Activated CD8-positive, alpha-beta memory T cell treated with anti-CD3 and anti-CD28 coated beads, Interleukin-2, amount 50 U/mL, for 4 hours (primary cell): ENCODE results near the gene TMEM267.
"Not testable (repeated sequence)": the region's sequence is repeated elsewhere in the genome, so short reads cannot be mapped to it uniquely, and the experiment has no call there.

Source experiments
- DNase-seq: peaks from one replicate; pipeline ENCODE4 v3.0.0-alpha.2; 2020

The TMEM267 gene, protein sequence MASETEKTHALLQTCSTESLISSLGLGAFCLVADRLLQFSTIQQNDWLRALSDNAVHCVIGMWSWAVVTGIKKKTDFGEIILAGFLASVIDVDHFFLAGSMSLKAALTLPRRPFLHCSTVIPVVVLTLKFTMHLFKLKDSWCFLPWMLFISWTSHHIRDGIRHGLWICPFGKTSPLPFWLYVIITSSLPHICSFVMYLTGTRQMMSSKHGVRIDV

DNA sequence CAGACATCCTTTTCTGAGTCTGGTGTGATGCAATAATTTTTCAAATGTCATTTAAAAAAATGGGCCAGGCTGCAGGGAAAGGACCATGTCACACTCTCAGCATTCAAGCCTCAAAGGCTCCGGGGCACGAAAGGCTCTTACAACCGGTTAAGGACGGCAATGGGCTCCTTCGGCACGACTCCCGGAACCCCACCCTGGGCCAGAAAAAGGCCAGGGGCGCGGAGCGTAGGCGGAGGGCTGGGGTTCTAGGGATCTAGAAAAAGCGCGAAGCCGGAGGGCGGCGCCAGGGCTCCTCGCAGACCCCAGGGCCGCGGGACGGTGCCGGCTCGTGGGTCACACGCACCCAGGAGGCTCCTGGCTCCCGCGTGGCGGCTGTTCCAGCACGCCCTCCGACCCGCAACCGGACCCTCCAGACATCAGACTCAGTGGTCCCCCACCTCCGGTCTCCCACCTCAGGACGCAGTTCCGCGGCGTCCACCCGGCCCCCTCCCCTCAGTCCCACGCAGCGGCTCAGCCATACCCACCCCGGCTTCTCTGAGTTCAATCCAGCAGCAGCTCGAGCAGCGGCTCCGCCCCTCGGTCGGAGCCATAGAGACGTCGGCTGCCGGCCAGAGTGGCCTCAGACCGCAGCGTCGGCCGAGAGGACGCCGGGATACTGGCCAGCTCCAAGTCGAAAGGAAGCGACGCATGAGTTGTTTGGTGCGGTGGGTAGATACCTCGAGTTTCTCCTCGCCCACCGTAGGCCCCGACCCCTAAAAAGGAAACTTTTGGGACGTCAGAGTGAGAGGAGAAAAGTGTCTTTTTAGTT, at the start of gene TMEM267:
Gene TMEM267, minus strand, starts transcription at position 568 of the 808 bp plus-strand sequence. CDS start 29,896 bp downstream, outside the sequence.
- DNase-seq, result peak; percentile 85

DNA sequence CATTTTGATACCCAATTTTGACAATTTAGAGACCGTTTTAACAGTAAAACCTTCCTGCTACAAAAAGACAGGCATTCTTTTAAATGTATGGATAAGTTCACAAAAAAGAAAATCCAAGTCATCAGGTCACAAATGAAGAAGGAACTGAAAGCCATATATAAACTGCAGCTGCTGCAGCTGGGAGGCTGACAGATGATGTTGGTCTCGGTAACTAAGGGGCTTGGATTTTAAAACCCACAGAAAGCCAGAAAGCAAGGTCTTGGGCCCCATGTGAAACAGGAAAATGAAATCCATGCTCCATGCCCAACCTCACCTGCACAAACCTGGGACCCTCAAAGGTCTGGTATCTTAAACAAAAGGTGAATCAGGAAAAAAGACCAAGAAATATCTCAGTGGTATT, 47.0 kb upstream of the TMEM267 start:
- no peak for DNase-seq

DNA sequence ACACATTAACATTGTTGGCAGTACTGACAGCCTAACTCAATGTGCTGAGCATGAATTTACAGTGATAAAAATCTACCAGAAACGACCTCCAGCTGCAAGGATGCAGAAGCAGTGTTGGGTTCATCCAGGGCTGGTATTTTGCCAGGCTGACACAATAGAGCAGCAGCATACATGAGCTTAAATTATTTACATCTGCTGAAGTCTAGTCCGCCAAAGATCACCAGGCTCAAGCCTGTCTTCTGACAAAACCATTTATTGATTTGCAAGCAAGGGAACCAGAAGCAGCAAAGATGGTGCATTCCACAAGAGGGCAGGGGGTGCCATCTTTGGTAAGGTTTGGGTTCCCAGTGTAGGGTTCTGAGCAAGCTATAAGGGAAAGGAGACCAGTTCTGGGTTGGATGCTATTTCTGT, 40.0 kb upstream of the TMEM267 start:
- no peak for DNase-seq

DNA sequence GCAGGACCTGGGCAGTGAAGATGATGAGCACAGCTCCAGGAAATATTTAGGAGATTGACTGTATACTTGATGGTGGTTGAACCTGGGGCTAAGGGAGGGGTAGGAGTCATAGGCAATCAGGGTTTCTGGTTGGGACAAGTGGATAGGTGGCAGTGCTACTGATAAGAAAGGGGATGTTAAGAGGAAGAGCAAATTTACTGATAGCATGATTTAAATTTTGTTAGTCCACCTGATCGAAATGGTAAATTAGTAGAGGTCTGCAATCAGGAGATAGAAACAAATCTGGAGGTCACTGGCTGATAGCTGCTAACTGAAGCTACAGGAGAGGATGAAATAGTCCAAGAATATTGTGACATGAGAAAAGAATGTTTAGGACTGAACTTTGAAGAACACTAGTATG, 37.0 kb upstream of the TMEM267 start:
- DNase-seq, result no peak

DNA sequence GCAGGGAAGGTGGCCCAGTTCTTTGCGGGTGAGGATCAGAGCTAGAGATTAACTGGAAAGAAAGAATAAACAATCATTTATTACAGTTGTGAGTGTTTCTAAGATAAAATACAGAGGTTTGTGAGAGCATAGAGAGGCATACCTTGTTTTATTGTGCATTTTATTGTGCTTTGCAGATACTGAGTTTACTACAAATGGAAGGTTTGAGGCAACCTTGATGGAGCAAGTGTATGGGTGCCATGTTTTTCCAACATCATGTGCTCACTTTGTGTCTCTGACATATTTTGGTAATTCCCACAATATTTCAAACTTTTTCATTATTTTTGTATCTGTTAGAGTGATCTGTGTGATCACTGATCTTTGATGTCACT, 32.0 kb upstream of the TMEM267 start:
- DNase-seq, result no peak

DNA sequence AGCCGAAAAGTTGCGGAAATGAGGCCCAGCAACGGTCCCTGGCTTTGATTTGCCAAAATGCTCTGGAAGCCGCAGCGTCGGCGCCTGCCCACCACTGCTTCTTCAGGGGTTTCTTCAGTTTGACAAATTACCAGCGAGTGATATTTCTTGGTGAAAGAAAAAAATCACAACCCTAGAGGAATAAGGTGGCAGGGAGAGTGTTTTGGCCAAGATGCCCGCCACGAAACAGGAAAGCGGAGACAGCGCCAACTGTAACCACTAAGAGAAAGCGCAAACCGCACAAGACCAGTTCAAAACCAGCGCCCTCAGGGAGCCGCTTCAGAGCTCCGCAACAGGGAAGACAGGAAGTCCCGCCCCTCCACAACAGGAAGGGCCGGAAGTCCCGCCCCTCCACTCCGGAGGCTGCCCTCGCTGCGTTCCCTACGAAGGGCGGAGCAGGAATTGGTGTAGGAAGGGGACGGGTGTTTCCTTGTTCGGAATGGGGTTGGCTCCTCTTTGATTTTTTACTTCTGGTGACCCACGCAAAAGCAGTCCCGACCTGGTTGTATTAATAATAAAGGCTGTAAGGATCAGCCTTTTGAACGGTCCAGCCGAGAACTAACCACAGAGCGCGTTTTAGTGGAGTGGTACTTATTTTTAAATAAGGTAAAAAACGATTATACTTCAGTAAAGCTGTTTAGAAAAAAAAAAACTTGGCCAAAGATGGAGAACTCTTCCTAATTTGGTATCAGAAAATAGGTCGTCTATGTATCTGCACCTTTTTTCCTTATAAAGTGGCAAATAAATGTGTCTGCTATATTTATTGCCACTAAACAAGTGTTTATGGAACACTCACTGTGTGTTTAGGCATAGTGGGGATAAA, 31.4 kb upstream of the TMEM267 start, which contains the start of gene C5orf34:
Gene C5orf34, minus strand, starts transcription at position 333 of the 862 bp plus-strand sequence. CDS start 5,809 bp downstream, outside the sequence.
- peak; percentile 94 for DNase-seq

DNA sequence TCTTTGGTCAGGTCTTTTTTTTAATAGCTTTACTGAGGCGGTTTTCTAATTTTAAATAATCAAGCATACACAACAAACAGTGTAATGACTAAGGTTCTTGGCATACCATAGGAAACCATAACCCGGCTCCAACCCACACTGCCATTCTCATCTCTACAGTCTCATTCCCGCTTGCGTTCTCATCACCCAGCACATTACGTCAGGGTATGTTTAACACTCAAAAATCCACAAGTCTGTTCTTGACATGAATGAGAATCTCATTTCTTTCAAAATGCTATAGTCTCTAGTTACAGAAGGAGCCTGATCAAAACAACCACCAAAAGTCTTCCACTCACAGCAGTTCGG, 30.8 kb upstream of the TMEM267 start:
- peak; percentile 21 for DNase-seq

DNA sequence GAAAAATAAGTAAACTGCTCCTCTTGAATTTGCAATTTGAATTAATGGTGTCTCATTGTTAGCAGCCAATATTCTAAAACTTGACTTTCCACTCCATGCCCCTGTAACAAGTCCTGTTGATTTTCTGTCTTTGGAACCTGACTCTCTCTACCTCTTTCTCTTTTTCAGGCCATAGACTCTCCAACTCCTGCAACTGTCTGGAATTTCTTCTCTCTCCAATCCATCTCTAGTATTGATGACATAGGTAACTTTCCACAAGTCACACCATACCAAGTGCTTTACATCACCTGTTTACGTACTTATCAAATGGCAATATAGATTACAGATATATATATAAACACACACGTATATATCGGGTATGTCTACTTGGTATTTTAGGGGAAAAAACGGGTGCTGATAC, 30.4 kb upstream of the TMEM267 start:
- DNase-seq, result no peak

DNA sequence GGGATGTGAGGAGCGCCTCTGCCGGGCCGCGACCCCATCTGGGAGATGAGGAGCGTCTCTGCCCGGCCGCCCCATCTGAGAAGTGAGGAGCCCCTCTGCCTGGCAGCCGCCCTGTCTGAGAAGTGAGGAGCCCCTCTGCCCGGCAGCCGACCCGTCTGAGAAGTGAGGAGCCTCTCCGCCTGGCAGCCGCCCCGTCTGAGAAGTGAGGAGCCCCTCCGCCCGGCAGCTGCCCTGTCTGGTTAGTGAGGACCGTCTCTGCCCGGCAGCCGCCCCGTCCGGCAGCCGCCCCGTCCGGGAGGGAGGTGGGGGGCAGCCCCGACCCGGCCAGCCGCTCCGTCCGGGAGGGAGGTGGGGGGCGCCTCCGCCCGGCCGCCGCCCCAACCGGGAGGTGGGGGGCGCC, 27.4 kb upstream of the TMEM267 start:
- DNase-seq, result not testable (repeated sequence)

DNA sequence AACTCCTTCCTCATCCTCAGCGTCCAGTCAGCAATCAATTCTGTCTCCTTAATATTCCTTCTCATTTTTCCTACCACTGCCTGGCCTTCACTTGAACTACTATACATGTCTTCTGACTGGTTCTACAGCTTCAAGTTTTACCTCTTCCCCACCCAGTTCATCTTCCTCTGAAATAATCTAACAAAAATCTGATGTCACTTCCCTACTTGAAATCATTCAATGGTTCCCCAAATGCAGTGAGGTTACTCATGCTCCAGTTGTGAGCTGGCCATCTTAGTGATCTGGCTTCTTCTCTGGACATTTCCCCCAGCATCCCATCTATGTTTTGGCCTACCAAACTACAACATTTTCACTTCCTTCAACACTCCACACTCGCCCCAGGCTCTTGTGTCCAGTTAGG, 14.9 kb upstream of the TMEM267 start:
- no peak for DNase-seq

DNA sequence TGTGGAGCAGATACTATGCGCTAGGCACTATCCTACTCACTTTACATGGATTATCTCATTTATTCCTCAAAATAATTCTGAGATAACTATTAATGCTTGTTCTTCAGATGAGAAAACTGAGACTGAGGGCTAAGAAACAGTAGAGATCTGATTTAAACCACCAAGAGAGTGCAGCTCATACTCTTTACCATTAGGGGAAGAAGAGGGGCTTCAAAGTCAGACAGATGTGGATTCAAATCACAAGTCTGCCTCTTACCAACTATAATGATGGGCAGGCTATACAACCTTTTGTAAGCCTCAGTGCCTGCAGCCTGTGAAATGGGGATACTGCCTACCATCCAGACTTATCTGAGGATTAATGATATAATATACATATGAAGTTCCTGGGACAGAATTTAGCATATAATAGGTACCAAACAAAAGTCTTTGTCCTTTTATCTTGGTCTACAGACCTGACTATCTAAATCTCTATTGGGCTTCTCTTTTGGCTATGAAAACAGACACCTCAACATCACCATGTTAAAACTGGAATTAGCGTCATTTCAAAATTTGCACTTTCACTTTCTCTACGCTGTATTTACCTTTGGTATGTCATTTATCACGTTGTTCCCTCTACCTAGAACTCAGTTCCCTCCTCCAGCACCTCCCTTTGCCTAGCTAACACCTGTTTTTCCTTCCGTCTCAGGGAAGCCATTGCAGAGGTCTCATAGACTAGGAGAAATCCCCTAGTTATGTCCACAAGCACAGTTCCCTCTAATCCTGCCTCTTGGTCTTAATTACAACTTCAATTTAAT, 13.8 kb upstream of the TMEM267 start:
- DNase-seq, result no peak

DNA sequence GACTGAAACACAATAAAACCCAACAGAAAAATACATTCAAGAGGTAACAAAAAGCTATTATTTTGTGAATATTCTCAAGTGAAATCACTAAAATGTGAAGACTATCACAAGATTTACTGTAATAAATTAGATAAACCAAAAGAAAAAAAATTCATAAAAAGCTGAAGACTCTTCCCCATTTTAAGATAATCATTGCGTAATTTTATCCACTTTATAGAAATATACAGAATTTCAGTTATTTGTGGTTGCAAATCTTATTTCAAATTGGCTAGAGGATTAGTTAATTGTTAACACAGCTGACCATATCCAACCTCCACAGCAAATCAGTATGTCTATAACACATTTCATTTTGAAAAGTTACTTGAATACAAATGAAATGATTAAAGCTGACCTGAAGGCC, 7.7 kb upstream of the TMEM267 start:
- no peak for DNase-seq

DNA sequence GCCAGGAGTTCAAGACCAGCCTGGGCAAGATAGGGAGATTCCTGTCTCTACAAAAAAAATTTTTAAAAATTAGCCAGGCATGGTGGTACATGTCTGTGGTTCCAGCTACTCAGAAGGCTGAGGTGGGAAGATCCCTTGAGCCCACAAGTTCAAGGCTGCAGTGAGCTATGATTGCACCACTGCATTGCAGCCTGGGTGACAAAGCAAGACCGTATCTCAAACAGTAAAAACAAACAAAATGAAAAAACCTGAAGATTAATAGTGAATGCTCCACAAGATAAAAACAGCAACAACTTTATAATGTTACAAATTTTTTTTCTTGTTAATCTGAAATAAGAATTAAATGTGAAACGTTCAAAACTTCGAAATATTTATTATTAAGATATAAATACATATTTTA, 2.7 kb upstream of the TMEM267 start:
- no peak for DNase-seq

DNA sequence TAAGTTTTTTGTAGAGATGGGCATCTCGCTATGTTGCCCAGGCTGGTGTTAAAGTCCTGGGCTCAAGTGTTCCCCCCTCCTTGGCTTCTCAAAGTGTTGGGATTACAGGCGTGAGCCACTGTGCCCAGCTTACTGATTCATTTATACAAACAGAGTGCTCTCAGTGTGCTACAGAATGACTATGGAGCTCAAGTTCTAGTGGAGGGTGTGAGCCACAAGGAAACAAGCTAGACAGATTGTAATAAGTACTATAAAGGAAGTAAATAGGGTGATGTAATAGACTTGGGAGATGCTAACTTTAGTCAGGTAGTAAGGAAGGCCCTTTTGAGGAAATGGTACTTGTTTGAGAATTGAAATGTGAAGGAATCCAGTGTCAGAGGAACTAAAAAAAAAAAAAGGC, 1.7 kb upstream of the TMEM267 start:
- no peak for DNase-seq

DNA sequence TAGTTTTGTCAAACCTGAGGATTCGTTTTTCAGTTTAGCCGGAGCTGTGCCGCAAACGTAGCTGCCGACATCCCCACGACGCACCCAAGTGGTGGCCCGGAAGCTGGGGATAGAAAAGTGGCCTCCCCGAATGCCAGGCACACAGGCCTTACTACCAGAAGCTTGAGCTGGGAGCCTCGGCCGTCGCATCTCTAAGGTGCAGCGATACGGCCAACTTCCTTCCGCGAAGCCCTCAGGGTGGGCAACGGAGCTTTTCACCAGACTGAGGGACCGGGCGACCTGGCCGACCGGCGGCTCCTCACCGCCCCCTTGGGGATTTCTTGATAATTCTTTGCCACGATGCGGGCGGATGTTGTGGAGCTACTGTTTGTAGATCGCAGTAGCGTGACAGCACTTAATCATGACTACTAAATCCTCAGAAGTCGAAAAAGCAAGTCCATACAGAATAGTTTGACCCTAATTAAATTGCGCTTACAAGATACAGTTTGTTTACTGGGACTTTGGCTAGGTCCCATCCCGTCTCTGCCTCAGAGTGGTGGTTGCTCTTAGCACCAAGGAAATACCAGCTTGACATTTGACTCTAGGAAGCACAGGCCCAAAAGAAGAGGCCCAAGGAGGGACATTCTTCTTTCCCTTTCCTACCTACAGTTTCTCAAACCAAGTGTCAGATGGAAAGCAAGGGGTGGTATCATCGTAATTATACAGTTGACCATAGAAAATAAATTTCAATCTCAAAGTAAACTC, 613 bp upstream of the TMEM267 start:
- DNase-seq, result peak; percentile 86

DNA sequence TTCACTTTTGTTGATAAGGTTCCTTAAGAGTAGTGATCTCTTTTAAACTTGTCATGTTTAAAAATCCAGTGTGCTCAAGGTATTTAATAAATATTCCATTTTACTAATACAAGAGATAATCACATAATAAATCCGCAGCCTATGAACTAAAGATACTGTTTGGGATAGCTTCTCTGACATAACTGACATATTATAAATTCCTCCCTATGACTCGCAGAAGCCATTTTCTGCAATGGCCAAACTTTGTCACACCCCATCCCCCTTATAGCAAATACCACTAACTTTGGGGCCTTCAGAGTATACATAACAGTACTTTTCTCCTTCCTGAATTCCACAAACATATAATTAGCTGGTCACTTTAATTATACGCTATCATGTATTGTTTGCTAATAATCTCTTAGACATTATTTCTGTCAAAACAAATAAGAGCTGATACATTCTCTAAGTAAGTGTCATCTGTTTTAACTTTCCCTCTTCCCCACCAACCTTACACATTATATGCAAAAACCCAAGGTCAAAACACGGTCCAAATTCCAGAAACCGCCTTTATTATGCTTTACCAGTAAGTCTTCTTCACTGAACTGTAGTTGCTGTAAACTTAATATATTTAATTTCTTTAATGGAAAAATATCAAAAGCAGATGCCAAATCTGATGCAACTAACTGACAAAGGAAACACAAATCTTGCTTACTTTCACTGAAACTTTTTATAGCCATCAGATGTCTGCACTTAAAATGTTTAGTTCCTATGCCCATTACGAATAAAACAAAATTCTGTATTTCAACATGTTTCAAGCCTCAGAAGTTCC, 971 bp downstream of the TMEM267 start:
- DNase-seq, result no peak

DNA sequence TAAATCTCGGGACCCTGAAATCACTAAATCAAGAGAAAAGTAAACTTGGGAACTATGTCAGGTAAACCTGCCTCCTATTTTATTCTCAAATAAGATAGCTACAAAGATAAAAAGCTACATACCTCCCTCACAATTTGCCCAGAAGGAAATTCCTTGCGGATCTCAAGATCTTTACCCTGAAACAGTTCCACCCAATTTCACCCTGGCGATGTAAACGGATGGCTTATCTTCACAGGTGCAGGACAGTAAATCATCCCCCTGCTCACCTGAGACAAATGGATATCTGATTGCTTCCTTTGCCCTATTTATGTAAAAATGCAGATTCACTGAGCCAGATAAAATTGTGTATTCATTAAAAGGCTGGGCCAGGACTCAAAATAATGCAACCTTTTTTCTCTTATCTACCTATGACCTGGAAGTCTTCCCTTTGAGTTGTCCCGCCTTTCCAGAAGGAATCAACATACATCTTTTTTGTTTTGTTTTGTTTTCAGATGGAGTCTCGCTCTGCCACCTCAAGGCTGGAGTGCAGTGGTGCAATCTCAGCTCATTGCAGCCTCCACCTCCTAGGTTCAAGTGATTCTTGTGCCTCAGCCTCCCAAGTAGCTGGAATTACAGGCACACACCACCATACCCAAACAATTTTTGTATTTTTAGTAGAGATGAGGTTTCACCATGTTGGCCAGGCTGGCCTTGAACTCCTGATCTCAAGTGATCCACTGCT, 13.8 kb downstream of the TMEM267 start:
- DNase-seq, result no peak

DNA sequence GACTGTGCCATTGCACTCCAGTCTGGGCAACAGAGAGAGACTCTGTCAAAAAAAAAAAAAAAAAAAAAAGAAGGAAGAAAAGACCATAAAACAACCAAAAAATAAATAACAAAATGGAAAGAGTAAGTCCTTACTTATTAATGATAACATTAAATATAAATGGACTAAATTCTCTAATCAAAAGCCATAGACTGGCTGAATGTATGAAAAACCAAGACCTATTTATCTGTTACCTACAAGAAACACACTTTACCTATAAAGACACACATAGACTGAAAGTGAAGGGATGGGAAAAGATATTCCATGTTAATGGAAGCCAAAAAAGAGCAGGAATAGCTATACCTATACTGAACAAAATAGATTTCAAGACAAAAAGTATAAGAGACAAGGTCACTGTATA, 16.6 kb downstream of the TMEM267 start:
- no peak for DNase-seq

DNA sequence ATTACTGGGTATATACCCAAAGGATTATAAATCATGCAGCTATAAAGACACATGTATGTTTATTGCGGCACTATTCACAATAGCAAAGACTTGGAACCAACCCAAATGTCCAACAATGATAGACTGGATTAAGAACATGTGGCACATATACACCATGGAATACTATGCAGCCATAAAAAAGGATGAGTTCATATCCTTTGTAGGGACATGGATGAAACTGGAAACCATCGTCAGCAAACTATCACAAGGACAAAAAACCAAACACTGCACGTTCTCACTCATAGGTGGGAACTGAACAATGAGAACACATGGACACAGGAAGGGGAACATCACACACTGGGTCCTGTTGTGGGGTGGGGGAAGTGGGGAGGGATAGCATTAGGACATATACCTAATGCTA, 18.2 kb downstream of the TMEM267 start:
- not testable (repeated sequence) for DNase-seq

DNA sequence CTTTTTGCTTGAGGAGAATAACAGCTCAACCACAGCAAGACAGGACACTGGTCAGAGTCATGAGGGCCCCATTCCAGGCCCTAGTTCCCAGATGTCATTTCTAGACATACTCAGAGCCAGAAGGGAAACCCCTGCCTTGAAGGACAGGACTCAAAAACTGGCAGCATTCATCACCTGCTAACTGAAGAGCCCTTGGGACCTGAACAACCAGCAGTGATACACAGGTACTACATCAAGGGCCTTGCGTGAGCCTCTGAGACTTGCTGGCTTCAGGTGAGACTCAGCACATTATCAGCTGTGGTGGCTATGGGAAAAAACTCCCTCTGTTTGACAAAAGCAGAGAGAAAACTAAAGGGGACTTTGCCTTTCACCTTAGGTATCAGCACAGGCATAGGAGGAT, 22.6 kb downstream of the TMEM267 start:
- no peak for DNase-seq
